ENCODE measurements around the gene EDN1.
A peak's percentile ranks its signal among the peaks of the same experiment; 100 is the strongest.

EDN1 gene

DNA sequence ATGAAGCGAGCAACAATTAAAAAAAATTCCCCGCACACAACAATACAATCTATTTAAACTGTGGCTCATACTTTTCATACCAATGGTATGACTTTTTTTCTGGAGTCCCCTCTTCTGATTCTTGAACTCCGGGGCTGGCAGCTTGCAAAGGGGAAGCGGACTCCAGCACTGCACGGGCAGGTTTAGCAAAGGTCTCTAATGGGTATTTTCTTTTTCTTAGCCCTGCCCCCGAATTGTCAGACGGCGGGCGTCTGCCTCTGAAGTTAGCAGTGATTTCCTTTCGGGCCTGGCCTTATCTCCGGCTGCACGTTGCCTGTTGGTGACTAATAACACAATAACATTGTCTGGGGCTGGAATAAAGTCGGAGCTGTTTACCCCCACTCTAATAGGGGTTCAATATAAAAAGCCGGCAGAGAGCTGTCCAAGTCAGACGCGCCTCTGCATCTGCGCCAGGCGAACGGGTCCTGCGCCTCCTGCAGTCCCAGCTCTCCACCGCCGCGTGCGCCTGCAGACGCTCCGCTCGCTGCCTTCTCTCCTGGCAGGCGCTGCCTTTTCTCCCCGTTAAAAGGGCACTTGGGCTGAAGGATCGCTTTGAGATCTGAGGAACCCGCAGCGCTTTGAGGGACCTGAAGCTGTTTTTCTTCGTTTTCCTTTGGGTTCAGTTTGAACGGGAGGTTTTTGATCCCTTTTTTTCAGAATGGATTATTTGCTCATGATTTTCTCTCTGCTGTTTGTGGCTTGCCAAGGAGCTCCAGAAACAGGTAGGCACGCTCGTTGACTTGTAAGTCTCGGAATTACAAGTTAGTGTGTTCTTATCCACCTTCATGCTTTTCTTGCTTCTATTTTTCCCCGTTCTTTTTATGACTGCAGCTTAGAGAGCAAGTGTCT lies at the start of gene EDN1:
Gene EDN1 (plus strand): TSS at position 429 of the 888 bp plus-strand sequence. CDS start 269 bp downstream, at position 698.
- DNase-seq (ENCODE audit: low read depth), result peak; percentile 55

DNA sequence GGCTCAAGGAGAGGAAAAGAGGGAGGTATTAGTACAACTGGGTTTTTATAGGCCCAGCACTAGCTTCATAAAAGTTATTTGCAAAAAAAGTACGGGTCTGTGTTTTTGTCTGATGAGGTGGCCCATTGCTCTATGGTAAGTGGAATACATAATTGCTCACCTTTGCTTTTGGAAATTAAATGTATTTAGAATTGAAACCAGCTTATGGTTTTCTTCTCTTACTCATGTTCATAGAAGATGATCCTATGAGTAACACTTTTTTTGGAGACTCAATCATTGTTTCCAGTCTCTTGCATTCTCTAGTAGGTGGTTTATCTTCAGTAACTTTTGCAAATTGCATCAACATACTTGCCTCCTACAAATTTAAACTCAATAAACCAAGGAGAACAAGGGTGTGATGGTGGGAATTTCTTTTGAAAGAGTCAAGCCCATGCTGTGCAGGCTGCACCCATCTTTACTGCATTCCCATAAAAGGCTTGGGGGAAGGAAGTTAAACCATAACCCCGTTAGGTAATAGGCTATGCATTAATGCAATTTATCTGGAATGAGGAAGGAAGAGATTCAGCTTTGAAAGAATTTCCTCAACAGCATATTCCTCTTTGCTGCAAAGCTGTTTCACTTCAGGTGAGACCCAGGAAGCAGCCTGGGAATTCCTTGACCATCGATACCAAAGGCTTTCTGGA lies 48.5 kb upstream of the EDN1 start:
- DNase-seq (ENCODE audit: low read depth), result no peak

DNA sequence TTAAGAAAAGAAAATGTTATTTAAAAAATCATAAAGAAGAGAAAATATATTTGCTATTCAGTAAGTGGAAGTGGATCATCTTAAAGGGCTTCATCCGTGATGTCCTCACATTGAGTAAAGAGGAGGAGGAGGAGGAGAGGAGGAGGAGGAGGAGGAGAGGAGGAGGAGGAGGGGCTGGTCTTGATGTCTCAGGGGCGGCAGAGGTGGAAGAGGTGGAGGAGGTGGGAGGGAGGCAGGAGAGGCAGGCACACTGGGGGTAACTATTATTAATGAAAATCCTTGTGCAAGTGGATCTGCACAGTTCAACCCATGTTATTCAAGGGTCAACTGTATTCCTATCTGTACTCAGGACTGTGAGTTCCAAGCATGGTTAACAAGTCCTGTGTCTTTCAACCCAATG lies 47.0 kb upstream of the EDN1 start:
- DNase-seq (ENCODE audit: low read depth), result no peak

DNA sequence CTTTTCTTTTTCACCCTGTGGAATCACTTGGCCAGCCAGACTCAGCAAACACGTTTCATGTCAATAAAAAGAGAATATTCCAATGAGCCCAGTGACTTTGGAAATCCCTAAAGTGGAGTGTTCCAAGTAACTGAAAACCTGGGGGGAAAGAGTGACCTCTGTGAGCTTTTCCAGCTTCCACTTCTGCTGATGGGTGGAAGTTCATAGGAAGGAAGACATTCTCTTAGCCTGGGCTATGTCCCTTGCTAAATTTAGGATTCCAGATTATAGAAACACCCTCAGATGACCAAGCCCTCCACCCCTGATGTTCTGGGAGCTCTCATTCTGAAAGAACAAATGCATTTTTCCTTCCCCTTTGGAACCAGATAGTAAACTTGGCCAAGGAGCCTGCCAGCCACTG lies 44.8 kb upstream of the EDN1 start:
- no peak for DNase-seq (ENCODE audit: low read depth)

DNA sequence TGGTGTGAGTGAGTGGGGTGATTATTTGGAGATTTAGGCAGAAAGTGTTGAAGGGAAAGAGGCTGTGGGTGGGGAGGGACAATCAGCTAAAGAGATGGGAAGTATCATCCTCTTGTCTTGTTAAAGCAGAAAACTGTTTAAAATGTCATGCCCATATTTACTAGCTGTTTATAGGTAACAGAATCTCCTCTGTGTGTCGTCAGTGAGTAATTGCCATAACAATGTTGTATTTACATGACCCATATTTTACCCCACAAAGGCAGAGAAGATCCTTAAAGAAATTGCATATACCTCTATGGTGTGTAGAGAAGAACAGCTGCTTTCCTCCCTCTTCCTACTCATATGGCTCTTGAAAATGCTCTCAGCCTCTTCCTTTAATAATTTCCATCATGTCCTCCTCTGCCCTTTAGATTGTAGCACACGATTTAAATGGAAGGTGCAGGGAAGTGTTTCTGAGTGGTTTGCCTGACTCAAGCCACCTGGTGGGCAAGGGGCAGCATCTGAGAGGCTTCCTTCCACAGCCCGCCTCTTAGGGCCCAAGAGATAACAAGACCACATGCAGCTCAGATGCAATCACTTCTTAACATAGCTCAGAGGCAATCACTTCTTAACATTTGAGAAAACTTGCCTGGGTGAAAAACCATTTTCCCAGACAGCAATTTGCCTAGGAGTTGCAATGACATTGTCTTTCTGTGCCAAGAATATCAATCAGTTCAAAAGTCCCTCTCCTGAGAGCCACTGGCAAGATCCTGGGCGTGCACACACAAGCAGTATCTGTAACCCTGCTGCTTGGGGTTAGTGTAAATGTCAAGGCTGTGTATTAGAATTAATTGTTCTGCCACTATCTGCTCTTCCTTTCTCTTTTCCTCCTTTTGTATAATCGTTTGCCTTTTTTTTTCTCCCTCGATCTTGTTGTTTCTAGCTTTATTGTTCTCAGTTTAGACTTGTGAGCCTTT lies 44.1 kb upstream of the EDN1 start:
- DNase-seq (ENCODE audit: low read depth), result no peak

DNA sequence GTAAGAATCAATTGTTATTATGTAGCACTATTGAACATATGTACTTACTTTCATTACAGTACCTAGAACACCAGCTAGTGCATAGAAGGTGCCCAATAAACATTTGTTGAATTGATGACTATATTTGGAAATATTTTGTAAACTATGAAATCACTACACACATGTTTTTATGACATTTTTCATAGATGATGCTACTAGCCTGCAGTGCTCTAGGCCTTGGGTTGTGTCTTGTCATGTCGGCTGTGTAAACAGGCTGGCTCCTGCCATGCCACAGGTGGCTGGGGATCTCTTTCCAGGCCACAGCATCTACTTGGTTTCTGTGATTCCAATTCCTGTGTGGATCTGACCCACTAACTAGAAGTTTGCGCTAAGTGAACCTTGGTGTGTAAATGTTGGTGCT lies 43.3 kb upstream of the EDN1 start:
- peak; percentile 13 for DNase-seq (ENCODE audit: low read depth)

DNA sequence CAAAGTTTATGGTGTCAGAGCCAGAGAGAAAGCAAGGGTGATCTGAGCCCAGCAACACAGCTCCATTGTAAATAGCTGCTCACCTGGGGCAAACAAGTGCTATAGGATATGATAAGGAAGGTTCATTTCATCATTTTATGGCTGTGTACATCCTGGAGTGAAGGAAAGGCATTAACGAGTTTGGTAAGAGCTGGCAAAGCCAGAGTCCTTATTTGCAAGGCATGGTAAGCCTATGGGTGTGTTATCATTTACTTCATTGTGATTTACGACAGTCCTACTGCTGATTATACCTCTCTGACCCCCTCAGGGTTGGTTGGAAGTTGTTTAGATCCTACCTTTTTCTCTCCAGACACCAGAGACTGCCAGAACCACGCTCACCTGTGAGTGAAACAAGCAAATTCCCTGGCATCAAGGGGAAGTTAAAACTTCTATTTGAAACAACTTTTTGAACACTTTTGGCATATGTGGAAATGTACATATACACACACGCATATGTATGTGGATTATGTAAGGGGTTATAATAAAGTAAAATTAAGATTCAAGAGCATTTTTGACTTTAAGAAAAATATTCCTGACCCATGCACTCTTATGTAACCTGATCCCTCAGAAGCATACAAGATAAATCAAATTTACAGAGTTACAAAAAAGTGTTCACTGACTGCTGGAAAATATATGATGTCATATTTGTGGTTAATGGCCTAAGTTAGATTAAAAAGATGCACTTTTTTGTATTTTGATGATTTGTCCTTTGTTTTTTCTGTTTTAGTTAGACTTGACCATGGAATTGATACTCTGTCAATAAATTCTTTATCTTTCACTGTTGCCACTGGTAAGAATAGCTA lies 40.4 kb upstream of the EDN1 start:
- DNase-seq (ENCODE audit: low read depth), result no peak

DNA sequence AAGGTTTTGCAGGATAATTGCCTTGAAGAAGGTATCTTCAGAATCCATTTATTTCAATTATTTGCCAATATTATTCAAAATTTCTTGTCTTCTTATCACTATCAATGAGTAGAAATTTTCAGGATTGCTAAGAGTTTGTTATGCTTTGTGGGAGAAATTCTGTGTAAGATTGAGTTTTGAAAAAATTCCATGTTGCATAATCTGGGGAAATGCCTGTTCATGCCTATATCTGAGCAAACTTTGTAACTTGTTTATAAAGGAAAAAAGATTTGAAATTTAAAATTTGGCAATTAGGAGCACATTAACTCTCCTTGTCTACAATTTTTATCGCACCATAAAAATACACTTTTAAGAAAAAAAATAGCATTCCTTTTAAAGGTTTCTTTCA lies 39.8 kb upstream of the EDN1 start:
- no peak for DNase-seq (ENCODE audit: low read depth)

DNA sequence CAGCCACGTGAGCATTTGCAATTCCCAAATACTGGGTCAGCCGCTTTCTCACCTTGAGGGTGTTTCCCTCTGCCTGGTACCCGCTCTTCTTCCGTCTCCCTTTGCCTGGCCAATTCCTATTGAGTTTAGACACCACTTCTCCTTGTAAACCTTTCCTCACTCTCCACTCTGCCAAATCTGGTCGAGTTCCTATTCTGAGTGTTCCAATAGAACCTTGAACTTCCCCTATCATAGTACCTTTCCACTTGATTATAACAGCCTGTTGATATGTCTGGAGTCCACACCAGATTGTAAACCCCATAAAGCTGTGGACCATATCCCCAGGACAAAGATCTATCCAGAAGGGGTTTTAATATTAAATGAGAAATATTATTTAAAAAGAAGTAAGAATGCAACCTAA lies 36.0 kb upstream of the EDN1 start:
- DNase-seq (ENCODE audit: low read depth), result no peak

DNA sequence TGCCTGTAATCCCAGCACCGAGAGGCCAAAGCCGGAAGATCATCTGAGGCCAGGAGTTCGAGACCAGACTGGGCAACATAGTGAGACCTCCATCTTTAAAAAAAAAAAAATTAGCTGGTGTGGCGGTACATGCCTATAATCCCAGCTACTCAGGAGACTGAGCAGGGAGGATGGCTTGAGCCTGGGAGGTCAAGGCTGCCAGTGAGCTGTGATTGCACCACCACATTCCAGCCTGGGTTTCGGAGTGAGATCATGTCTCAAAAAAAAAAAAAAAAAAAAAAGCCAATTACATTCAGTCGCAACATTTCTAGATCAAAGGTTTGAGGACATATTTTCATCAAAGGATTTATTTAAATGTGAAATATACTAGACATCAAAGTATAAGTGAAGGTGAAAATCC lies 32.0 kb upstream of the EDN1 start:
- no peak for DNase-seq (ENCODE audit: low read depth)

DNA sequence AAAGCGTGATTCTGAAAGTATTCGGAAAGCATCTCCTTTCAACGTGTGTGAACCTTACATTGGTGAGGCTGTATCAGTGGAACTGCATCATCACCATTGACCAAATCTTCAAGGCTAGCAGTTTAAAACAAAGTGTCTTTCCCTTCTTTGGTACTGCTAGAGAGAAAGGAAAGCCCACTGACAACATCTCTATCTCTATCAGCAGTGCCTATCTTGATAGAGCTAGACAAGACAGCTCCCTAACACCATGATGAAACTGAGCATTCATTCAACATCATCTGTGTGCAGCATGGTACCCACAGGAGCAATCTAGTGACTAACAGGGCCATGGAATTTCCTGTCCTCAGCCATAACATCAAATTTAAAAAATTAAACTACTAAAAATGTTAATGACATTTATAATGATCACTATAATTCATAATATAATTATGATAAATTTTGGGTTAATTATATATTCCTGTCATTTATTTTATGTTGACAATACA lies 31.5 kb upstream of the EDN1 start:
- DNase-seq (ENCODE audit: low read depth), result no peak

DNA sequence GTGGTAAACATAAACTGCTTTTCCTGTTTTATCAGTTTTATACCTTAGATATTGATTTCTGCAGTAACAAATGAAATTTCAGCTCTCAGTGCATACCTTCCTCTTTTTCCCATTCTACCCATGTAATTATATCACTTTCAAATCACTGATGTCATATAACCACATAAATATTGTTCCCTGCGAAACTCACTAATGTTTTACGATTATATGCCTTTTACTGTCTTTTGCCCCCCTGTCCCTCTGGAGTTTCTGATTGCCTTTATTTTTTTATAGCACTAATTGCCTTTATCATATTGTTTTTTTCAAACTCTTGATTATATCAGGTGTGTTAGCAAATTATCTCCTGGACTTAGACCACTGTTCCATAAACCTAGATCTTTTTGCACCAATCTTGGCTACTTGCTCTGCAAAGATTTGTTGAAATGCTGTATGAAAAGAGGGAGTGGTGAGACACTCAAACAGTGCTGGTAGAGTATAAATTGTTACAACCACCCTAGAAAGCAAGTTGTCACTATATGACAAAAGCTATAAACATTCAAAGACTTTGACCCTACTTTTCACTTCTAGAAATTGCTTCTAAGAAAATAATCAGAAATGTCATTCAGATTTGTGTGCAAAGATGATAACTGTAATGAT lies 29.6 kb upstream of the EDN1 start:
- no peak for DNase-seq (ENCODE audit: low read depth)

DNA sequence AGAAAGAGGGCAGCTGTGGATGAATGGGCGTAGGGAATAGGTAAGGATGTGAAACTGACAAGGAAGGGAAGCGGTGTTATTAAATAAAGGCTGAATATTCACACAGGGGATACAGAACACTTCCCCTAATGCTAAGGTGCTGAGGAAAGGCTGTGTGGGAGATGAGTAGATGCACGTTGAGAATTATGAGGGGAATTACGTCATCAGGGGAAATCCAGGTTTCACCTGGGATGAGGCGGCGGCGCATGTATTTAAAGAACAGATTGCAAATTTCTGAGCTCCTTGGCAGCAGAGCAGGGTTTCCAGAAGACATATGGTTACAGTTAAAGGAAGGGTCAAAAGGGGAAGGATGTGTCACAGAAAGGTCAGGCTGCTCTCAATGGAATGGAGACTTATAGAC lies 28.7 kb upstream of the EDN1 start:
- DNase-seq (ENCODE audit: low read depth), result no peak

DNA sequence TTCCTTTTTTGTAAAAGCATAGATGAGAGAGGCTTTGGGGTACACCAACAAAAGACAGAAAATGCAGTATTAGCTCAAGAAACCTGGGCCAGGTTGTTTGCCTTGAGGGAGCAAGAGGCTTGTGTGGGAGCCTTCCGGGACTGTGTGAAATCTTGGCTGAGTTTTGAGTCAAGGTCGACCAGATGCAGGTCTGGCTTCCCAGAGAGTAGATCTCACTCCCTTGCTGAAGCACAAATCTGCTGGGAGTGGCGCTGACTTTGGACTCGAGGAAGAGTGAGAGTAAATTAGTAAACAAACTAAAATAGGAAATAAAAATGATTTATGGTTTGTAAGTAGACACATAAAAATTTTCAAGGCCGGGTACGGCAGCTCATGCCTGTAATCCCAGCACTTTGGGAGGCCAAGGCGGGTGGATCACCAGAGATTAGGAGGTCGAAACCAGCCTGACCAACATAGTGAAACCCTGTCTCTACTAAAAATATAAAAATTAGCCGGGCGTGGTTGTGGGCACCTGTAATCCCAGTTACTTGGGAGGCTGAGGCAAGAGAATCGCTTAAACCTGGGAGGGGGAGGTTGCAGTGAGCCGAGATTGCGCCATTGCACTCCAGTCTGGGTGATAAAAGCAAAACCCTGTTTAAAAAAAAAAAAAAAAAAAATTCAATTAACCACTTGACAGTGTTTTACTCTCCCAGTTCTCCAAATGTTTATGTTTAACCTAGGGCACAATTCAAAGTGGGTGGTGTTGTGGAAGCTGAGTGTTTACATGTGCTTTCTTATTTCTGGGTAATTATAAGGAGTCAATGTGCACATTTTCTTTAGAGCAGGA lies 27.7 kb upstream of the EDN1 start:
- no peak for DNase-seq (ENCODE audit: low read depth)

DNA sequence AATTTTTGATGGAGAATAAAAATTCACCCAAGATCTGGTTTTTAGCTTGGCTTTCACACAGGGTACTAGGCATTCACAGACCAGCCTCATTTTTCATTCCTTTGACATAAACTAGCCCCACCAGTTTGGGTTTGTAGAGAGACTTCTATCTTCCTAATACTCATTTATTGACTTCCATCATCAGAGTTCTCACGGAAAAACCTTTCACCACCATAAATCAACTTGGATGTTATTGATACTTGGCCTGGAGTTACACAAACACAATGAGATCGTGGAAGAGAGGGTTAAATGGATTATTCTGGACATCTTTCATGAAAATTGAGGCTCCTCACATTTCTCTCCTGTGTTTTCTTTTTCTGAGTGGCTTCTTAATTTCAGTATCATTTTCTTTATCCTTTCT lies 26.8 kb upstream of the EDN1 start:
- DNase-seq (ENCODE audit: low read depth), result no peak

DNA sequence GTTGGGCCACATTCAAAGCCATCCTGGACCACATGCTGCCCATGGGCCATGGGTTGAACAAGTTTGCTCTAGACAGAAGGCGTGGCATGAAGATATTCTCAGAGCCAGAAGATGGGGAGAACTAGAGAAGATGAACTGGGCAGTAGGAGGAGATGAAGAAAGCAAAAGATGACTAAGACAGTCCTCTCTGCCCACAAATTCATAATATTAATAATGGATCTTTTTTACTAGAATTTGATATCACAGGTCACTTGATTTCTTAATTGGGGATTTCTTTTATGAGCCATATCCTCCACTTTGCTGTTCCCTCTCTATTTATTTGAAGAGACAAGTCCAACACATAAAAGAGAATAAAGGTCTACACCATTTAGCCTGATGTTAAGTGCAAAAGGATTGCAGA lies 25.5 kb upstream of the EDN1 start:
- no peak for DNase-seq (ENCODE audit: low read depth)

DNA sequence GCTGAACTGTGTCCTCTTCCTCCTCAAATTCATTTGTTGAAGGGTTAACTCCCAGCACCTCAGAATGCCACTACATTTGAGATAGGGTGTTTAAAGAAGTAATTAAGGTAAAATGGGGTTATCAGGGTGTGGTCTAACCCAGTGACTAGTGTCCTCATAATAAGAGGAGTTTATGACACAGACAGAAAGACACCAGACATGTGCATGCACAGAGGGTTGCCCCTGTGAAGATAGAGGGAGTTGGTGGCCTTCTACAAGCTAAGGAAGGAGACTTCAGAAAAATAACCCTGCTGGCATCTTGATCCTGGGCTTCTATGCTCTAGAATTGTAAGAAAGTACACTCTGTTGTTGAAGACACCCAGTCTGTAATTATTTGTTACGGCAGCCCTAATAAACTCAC lies 24.9 kb upstream of the EDN1 start:
- no peak for DNase-seq (ENCODE audit: low read depth)

DNA sequence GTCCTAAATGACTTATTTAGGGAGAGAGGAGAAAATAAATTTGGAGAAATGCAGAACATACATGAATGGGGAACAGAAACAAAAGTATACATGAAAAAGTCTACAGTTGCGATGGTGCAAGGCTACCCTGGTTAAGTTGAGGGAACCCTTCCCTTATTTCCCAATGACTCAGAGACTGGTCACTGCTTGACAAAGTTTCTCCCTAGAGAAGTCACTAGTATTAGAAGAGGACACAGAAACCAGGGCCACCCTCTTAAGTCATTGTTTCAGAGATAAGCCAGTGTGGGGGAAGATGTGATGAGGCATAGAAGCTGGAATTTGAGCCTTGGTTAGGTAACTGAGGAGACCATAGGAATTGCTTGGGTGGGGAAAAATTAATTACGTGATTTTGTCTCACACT lies 24.4 kb upstream of the EDN1 start:
- no peak for DNase-seq (ENCODE audit: low read depth)

DNA sequence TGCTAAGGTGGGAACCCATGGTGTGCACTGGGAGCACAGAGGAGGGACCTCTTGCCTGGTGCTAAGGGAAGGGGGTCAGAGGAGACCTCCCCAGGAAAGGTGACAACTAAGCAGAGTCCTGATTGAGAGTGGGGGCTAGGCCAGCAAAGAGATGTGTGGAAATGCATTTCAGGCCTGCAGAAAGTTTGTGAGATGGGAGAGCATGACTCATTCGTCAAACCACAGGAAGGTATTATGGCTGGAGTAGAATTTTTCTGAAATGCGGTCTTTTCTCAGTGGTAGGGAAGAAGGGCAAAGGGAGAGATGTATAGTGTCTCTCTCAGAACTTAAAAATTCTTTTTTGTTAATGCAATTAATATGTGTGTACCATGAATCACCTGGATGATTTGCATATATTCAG lies 23.6 kb upstream of the EDN1 start:
- DNase-seq (ENCODE audit: low read depth), result no peak

DNA sequence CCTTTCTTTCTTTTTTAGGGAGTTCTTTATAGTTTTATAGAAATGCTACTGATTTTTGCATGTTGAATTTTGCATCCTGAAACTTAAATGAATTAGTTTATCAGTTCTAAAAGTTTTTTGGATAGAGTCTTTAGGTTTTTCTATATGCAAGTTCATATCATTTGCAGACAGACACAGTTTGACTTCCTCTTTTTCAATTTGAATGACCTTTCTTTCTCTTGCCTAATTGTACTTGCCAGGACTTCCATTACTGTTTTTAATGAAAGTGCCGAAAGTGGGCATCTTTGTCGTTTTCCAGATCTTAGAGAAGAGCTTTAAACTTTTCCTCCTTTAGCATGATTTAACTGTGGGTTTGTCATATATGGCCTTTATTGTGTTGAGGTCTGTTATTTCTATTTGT lies 21.1 kb upstream of the EDN1 start:
- no peak for DNase-seq (ENCODE audit: low read depth)

All from HS-5 (cell line).